Stomach (tissue), 4 donors: ENCODE measurements around the gene REXO4.

Experiments used
- POLR2A ChIP-seq, 4 donors: fragments of 450-650 bp; IDR thresholded peaks; one replicate each; pipeline ENCODE4 v1.6.1; 2016; ENCODE audit warnings: antibody characterized with exemption in 4 of 4, control low read depth in 2 of 4, mild to moderate bottlenecking in 1 of 4, moderate library complexity in 1 of 4
- TF ChIP-seq, protein P1 (sequence below), 7 experiments: fragments of 450-650 bp in 4 of 7; fragments of 200-600 bp in 3 of 7; sonication (generic) in 3 of 7; IDR thresholded peaks; one replicate each; pipeline ENCODE4 v1.5.1; 2016 to 2019; ENCODE audit warnings: antibody characterized with exemption in 7 of 7, control low read depth in 2 of 7, mild to moderate bottlenecking in 1 of 7

- TF ChIP-seq, protein P1, sequence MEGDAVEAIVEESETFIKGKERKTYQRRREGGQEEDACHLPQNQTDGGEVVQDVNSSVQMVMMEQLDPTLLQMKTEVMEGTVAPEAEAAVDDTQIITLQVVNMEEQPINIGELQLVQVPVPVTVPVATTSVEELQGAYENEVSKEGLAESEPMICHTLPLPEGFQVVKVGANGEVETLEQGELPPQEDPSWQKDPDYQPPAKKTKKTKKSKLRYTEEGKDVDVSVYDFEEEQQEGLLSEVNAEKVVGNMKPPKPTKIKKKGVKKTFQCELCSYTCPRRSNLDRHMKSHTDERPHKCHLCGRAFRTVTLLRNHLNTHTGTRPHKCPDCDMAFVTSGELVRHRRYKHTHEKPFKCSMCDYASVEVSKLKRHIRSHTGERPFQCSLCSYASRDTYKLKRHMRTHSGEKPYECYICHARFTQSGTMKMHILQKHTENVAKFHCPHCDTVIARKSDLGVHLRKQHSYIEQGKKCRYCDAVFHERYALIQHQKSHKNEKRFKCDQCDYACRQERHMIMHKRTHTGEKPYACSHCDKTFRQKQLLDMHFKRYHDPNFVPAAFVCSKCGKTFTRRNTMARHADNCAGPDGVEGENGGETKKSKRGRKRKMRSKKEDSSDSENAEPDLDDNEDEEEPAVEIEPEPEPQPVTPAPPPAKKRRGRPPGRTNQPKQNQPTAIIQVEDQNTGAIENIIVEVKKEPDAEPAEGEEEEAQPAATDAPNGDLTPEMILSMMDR (IDR thresholded peaks at IDR 0.05), result no peak
- no peak for TF ChIP-seq POLR2A (IDR thresholded peaks at IDR 0.05)
Observed at GRCh38 chr9:133443982-133444381, 26.2 kb upstream of the REXO4 start.
